ENCODE results near the gene MAPK8IP3.

Gene MAPK8IP3

DNA sequence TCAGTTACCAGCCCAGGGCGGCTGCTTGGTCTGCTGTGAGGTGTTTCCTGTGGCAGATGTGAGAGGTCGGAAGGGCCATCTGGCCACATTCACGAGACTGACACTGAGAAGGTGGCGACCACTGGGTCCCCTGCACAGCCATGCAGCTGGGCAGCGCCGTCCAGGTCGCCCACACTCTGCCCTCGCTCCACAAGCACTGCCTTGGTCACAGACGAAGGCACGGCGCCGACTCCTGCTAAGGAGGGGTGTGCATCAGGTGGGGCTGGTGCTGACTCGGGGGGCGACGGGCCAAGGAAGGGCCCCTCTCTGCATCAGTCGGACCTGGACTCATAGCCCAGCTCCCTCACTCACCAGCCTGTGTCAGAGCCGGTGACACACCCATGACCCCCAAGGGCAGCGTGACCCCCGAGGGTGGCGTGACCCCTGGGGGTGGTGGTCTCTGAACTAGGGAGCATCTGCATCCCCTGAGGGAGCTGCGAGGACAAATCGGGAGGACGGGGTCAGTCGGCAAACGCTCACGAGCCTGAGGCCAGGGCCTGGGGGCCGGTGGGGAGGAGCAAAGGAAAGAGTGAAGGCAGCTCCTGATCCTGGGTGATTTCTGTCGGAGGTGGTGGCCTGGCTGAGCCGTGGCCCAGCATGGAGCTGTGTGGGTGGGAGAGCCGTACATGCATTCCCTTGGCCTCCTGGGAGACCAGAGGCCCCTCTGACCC lies 34.9 kb downstream of the MAPK8IP3 start:
- Histone ChIP-seq H3K9me3 (ENCODE audit: insufficient read depth, low read length) (peaks cover 39% of the 10 kb centered on the region), H3K4me1 (ENCODE audit: insufficient read depth, insufficient read length) (peaks cover 14% of the 10 kb centered on the region), H3K9ac (ENCODE audit: insufficient read length, low read depth) (no peak overlapping the region), H3K27me3 (ENCODE audit: insufficient read depth, insufficient read length) (no peaks in the 10 kb centered on the region), H3K36me3 (ENCODE audit: insufficient read depth, insufficient read length, low read length) (peaks cover 43% of the 10 kb centered on the region), H3K4me3 (ENCODE audit: insufficient read length, low read depth) (no peak overlapping the region)
- TF ChIP-seq SUZ12 (IDR thresholded peaks at IDR 0.05; ENCODE audit: extremely low read depth, insufficient read depth, insufficient read length) (no peak), ZNF274 (IDR thresholded peaks at IDR 0.05; ENCODE audit: low read depth, low read length) (no peak), YY1 (IDR thresholded peaks at IDR 0.05; ENCODE audit: insufficient read depth, insufficient read length) (no peak)
- DNase-seq (ENCODE audit: low read depth, low spot score): no peak

GRCh38 chr16:1741553-1742165 lies 35.7 kb downstream of the MAPK8IP3 start:
- Histone ChIP-seq H3K9ac (ENCODE audit: insufficient read length, low read depth) (no peak overlapping the region), H3K4me1 (ENCODE audit: insufficient read depth, insufficient read length) (peaks cover 19% of the 10 kb centered on the region), H3K27me3 (ENCODE audit: insufficient read depth, insufficient read length) (no peaks in the 10 kb centered on the region), H3K9me3 (ENCODE audit: insufficient read depth, low read length) (peaks cover 31% of the 10 kb centered on the region), H3K36me3 (ENCODE audit: insufficient read depth, insufficient read length, low read length) (peaks cover 42% of the 10 kb centered on the region), H3K4me3 (ENCODE audit: insufficient read length, low read depth) (no peak overlapping the region)
- TF ChIP-seq ZNF274 (IDR thresholded peaks at IDR 0.05; ENCODE audit: low read depth, low read length): no peak
- no peak for TF ChIP-seq YY1 (IDR thresholded peaks at IDR 0.05; ENCODE audit: insufficient read depth, insufficient read length)
- no peak for TF ChIP-seq SUZ12 (IDR thresholded peaks at IDR 0.05; ENCODE audit: extremely low read depth, insufficient read depth, insufficient read length)
- DNase-seq (ENCODE audit: low read depth, low spot score): no peak

GRCh38 chr16:1743376-1744337 lies 37.7 kb downstream of the MAPK8IP3 start:
- peaks cover 29% of the 10 kb centered on the region for H3K4me1 ChIP-seq (ENCODE audit: insufficient read depth, insufficient read length)
- peak overlapping the region; percentile 36 for H3K9ac ChIP-seq (ENCODE audit: insufficient read length, low read depth)
- DNase-seq (ENCODE audit: low read depth, low spot score): no peak
- no peak overlapping the region for H3K4me3 ChIP-seq (ENCODE audit: insufficient read length, low read depth)
- H3K9me3 ChIP-seq (ENCODE audit: insufficient read depth, low read length): peaks cover 11% of the 10 kb centered on the region
- H3K36me3 ChIP-seq (ENCODE audit: insufficient read depth, insufficient read length, low read length): peaks cover 58% of the 10 kb centered on the region
- H3K27me3 ChIP-seq (ENCODE audit: insufficient read depth, insufficient read length): no peaks in the 10 kb centered on the region
- TF ChIP-seq SUZ12 (IDR thresholded peaks at IDR 0.05; ENCODE audit: extremely low read depth, insufficient read depth, insufficient read length) (no peak), ZNF274 (IDR thresholded peaks at IDR 0.05; ENCODE audit: low read depth, low read length) (no peak), YY1 (IDR thresholded peaks at IDR 0.05; ENCODE audit: insufficient read depth, insufficient read length) (no peak)

DNA sequence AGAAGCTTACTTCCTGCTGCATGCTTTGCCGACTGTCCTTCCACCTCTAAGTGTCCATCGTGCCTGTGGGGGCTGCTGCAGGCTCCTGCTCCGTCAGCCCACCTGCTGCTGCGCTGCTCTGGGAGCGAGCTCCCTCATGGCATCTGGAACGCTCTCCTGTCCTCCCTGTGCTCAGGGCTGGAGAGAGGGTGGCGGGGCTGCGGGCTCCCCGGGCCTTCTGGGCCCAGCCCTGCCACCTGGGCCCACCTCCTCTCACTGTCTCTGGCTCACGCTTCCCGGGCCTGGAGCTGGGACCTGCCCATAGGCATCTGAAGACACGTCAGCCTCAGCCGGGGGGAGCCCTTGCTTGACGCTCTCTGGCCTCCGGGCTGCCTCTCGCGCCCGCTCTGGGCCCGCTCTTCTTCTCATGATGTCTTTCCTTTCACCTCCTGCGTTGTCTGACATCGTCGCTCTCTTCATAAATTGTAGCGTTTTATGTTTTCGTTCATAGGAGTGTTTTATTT lies 38.4 kb downstream of the MAPK8IP3 start:
- H3K9ac ChIP-seq (ENCODE audit: insufficient read length, low read depth): peak overlapping the region; percentile 36

DNA sequence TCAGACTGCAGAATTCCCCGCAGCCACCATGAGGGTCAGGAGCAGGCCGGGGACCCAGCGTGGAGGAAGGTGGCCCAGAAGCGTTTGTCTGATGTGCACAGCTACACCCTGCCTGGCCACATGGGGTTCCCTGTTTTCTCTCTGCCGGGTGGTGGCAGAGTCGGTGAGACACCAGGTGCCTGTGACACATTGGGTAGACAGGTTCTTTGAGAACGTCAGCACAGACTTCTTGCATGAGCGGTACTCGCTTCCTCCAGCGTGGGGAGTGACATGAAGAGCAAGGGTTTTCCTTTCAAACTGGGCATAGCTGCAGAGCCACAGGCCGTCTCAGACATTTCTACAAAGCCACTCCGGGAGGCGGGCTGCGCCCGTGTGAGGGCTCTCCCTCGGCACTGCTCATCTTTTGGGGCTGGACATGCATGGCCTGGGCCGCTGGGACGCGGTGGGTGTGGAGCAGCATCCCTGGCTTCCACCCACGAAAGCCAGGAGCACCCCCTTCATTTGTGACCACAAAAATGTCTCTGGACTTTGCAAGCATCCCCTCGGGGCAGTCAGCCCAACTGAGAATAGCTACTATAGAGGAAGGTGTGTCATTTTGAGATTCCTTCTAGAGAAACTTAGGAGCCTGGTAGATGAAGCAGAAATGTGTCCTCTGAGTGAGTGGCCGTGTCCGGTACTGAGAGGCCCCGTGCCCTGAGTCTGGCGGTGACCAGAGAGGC lies 39.3 kb downstream of the MAPK8IP3 start:
- H3K36me3 ChIP-seq (ENCODE audit: insufficient read depth, insufficient read length, low read length): peaks cover 64% of the 10 kb centered on the region
- no peak for DNase-seq (ENCODE audit: low read depth, low spot score)

More for the DNA sequence above, 38.4 kb downstream of the MAPK8IP3 start:
- H3K4me1 ChIP-seq (ENCODE audit: insufficient read depth, insufficient read length): peaks cover 29% of the 10 kb centered on the region
- no peak for DNase-seq (ENCODE audit: low read depth, low spot score)
- no peak overlapping the region for H3K4me3 ChIP-seq (ENCODE audit: insufficient read length, low read depth)
- H3K27me3 ChIP-seq (ENCODE audit: insufficient read depth, insufficient read length): no peaks in the 10 kb centered on the region
- peaks cover 4% of the 10 kb centered on the region; the same call in 1 of the 2 replicates for H3K9me3 ChIP-seq (ENCODE audit: insufficient read depth, low read length)
- peaks cover 62% of the 10 kb centered on the region for H3K36me3 ChIP-seq (ENCODE audit: insufficient read depth, insufficient read length, low read length)
- TF ChIP-seq YY1 (IDR thresholded peaks at IDR 0.05; ENCODE audit: insufficient read depth, insufficient read length): no peak
- no peak for TF ChIP-seq SUZ12 (IDR thresholded peaks at IDR 0.05; ENCODE audit: extremely low read depth, insufficient read depth, insufficient read length)
- no peak for TF ChIP-seq ZNF274 (IDR thresholded peaks at IDR 0.05; ENCODE audit: low read depth, low read length)

DNA sequence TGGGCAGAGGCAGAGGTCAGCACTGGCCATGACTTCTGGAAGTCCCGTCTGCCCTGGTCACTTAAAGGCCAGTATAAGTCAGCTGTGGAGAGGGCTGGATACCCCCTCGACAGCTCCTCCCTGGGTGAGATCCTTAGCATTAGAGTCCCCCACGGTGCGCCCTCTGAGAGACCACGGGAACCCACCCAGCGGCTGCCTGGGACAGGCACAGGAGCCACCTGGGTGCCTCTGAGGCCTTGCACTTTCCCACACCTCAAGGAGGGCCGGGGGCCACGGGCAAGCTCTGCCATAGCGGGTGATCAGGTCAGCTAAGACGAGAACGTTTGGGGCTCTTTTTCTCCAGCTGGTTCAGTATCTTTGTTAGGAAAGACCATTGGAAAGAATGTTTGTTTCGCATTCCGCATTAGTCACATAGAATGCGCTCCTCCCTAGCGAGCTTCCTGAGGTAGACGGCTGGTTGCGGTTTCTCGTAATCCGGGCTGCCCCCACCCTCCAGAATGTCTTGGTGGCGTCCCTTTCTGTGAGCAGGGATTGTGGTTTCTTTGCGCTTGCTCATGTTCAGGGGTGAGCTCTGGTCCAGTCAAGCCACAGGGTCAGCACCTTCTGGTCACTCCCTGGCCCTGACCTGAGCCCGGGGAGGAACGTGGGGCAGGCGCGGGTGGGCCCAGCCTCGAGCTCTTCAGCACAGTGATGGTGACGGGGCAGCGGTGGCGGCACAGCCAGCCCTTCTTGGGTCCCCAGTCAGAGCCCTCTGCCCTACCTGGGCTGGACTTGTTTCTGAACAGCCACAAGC lies 40.1 kb downstream of the MAPK8IP3 start:
- peaks cover 29% of the 10 kb centered on the region for H3K4me1 ChIP-seq (ENCODE audit: insufficient read depth, insufficient read length)
- H3K4me3 ChIP-seq (ENCODE audit: insufficient read length, low read depth): no peak overlapping the region
- no peaks in the 10 kb centered on the region for H3K9me3 ChIP-seq (ENCODE audit: insufficient read depth, low read length)
- peaks cover 57% of the 10 kb centered on the region for H3K36me3 ChIP-seq (ENCODE audit: insufficient read depth, insufficient read length, low read length)
- H3K9ac ChIP-seq (ENCODE audit: insufficient read length, low read depth): peak overlapping the region; percentile 74
- TF ChIP-seq YY1 (IDR thresholded peaks at IDR 0.05; ENCODE audit: insufficient read depth, insufficient read length) (no peak), SUZ12 (IDR thresholded peaks at IDR 0.05; ENCODE audit: extremely low read depth, insufficient read depth, insufficient read length) (no peak), ZNF274 (IDR thresholded peaks at IDR 0.05; ENCODE audit: low read depth, low read length) (no peak)
- DNase-seq (ENCODE audit: low read depth, low spot score): peak; percentile 77
- no peaks in the 10 kb centered on the region for H3K27me3 ChIP-seq (ENCODE audit: insufficient read depth, insufficient read length)

More for the DNA sequence above, 39.3 kb downstream of the MAPK8IP3 start:
- Histone ChIP-seq H3K9ac (ENCODE audit: insufficient read length, low read depth) (peak overlapping the region; percentile 74), H3K4me1 (ENCODE audit: insufficient read depth, insufficient read length) (peaks cover 29% of the 10 kb centered on the region), H3K4me3 (ENCODE audit: insufficient read length, low read depth) (no peak overlapping the region), H3K9me3 (ENCODE audit: insufficient read depth, low read length) (no peaks in the 10 kb centered on the region), H3K27me3 (ENCODE audit: insufficient read depth, insufficient read length) (no peaks in the 10 kb centered on the region)
- TF ChIP-seq ZNF274 (IDR thresholded peaks at IDR 0.05; ENCODE audit: low read depth, low read length): no peak
- no peak for TF ChIP-seq SUZ12 (IDR thresholded peaks at IDR 0.05; ENCODE audit: extremely low read depth, insufficient read depth, insufficient read length)
- no peak for TF ChIP-seq YY1 (IDR thresholded peaks at IDR 0.05; ENCODE audit: insufficient read depth, insufficient read length)
